HepG2 (cell line): Measurements from ENCODE around the gene SLC12A3. TPM values are rescaled to one million over a fixed set of nuclear protein-coding genes. Genes with fewer than 3 reads are reported as not detected.

Experiments used
- ATAC-seq: fragments of 200-7000 bp; cut with Tn5 transposase; 3 replicates; pipeline ENCODE4 v1.9.1; 2020; ENCODE audit warnings: mild to moderate bottlenecking, moderate library complexity
- BruUV-seq: library from RNA; stranded (reverse); fragments of 400-500 nt; replicated peaks from 2 replicates; lab custom pipeline; 2021; lab: Mats Ljungman, UMichigan
- CTCF ChIA-PET: fragments of 300-600 bp; formaldehyde crosslinking; extraction: SDS; loops from one replicate; lab custom pipeline; 2021; ENCODE audit warnings: low total read pairs, inconsistent platforms, low intra/inter-chr PET ratio; lab: Yijun Ruan, JAX
- POLR2A ChIA-PET: fragments of 350-600 bp; sonication (Branson Sonifier 250); formaldehyde crosslinking; loops from one replicate; lab custom pipeline; 2020; ENCODE audit warnings: antibody characterized with exemption, inconsistent platforms; lab: Yijun Ruan, JAX
- DNase-seq: peaks from one replicate; pipeline ENCODE4 v3.0.0-alpha.2; 2015; ENCODE audit warnings: low spot score
- FAIRE-seq: peaks from 3 replicates; lab custom pipeline; 2011; peaks lifted over from hg19 to GRCh38; lab: Jason Lieb, UNC
- H2AFZ ChIP-seq: one replicate; pipeline ENCODE4 v1.6.1; 2011; ENCODE audit warnings: low read length, inconsistent platforms
- H3K27ac ChIP-seq: fragments of 300-600 bp; 3 replicates; pipeline ENCODE4 v1.8.0; 2011; ENCODE audit warnings: mixed run types, mild to moderate bottlenecking, mixed read lengths, low read length, inconsistent platforms; ENCODE audit not compliant: insufficient read depth; ENCODE audit errors: extremely low read length
- H3K27me3 ChIP-seq, 2 experiments: fragments of 200-600 bp in 1 of 2; 2 replicates in 1 of 2; 3 replicates in 1 of 2; pipeline versions ENCODE4 v1.6.0 to v1.8.0; 2011; ENCODE audit warnings: low read length in 2 of 2, mild to moderate bottlenecking in 2 of 2, moderate library complexity in 2 of 2, inconsistent platforms in 1 of 2; ENCODE audit not compliant: insufficient read depth in 2 of 2, control insufficient read depth in 1 of 2
- H3K36me3 ChIP-seq, 2 experiments: fragments of 200-600 bp in 1 of 2; replicated peaks in 1 of 2; 2 replicates in 1 of 2; 3 replicates in 1 of 2; pipeline versions ENCODE4 v1.5.1 to v1.8.0; 2011; ENCODE audit warnings: low read length in 2 of 2, inconsistent platforms in 1 of 2; ENCODE audit not compliant: insufficient read depth in 2 of 2, control insufficient read depth in 1 of 2
- H3K4me1 ChIP-seq: 2 replicates; pipeline ENCODE4 v1.5.1; 2012; ENCODE audit warnings: low read length, inconsistent platforms; ENCODE audit not compliant: insufficient read depth
- H3K4me2 ChIP-seq: 2 replicates; pipeline ENCODE4 v1.6.0; 2011; ENCODE audit warnings: low read depth, low read length, inconsistent platforms
- H3K4me3 ChIP-seq, 3 experiments: fragments of 200-600 bp in 1 of 3; sonication (generic), shearing (Covaris generic) in 1 of 3; replicated peaks in 1 of 3; 2 replicates each; pipeline ENCODE4 v1.5.1; 2011 to 2016; ENCODE audit warnings: low read length in 3 of 3, inconsistent platforms in 2 of 3, low read depth in 2 of 3, mild to moderate bottlenecking in 2 of 3, control low read depth in 1 of 3, mixed read lengths in 1 of 3; ENCODE audit not compliant: insufficient read depth in 1 of 3
- H3K79me2 ChIP-seq: one replicate; pipeline ENCODE4 v1.6.1; 2011; ENCODE audit warnings: low read length, inconsistent platforms; ENCODE audit not compliant: insufficient read depth
- H3K9ac ChIP-seq: 2 replicates; pipeline ENCODE4 v1.6.0; 2011; ENCODE audit warnings: mild to moderate bottlenecking, low read depth, low read length, inconsistent platforms; ENCODE audit not compliant: insufficient read depth
- H3K9me3 ChIP-seq: 2 replicates; pipeline ENCODE4 v1.5.1; 2012; ENCODE audit warnings: mild to moderate bottlenecking, low read length
- H4K20me1 ChIP-seq: 2 replicates; pipeline ENCODE4 v1.6.0; 2011; ENCODE audit warnings: inconsistent platforms, mild to moderate bottlenecking, low read length, moderate library complexity; ENCODE audit not compliant: insufficient read depth
- CEBPB ChIP-seq: IDR thresholded peaks from 2 replicates; pipeline ENCODE4 v1.6.1; 2011; ENCODE audit warnings: low read depth, low read length, improper control_type of control experiment, borderline replicate concordance
- CREB1 ChIP-seq, 2 experiments: fragments of 450-650 bp in 1 of 2; IDR thresholded peaks; 2 replicates each; pipeline ENCODE4 v1.6.1; 2016 to 2017; ENCODE audit warnings: control low read depth in 1 of 2, mild to moderate bottlenecking in 1 of 2, missing compliant biosample characterization in 1 of 2, missing genetic modification characterization in 1 of 2
- HNF4G ChIP-seq, 2 experiments: sonication (generic) in 1 of 2; formaldehyde crosslinking in 1 of 2; IDR thresholded peaks; 2 replicates each; pipeline versions ENCODE4 v1.4.0 to v1.6.1; 2011 to 2020; ENCODE audit warnings: borderline replicate concordance in 2 of 2, low read depth in 2 of 2, mild to moderate bottlenecking in 2 of 2, low read length in 1 of 2, missing genetic modification reagents in 1 of 2, moderate library complexity in 1 of 2
- MNT ChIP-seq: fragments of 450-650 bp; IDR thresholded peaks from 2 replicates; pipeline ENCODE4 v1.6.1; 2016
- NCOR1 ChIP-seq: fragments of 200-600 bp; sonication (generic); IDR thresholded peaks from 2 replicates; pipeline ENCODE4 v1.7.0; 2017; ENCODE audit warnings: antibody characterized with exemption, low read length, borderline replicate concordance
- NFYC ChIP-seq: IDR thresholded peaks from 2 replicates; pipeline ENCODE4 v1.6.1; 2016; ENCODE audit warnings: missing genetic modification reagents, missing compliant biosample characterization
- RBAK ChIP-seq: sonication (generic); formaldehyde crosslinking; IDR thresholded peaks from 2 replicates; pipeline ENCODE4 v1.5.1; 2020; ENCODE audit warnings: mild to moderate bottlenecking, missing genetic modification reagents
- RBM22 ChIP-seq: fragments of 200-400 bp; formaldehyde crosslinking; optimal IDR thresholded peaks from 2 replicates; pipeline ENCODE3; 2017; ENCODE audit warnings: mild to moderate bottlenecking, low read length, moderate library complexity
- ZNF264 ChIP-seq: sonication (generic); formaldehyde crosslinking; IDR thresholded peaks from 2 replicates; pipeline ENCODE4 v1.4.0; 2020; ENCODE audit warnings: missing genetic modification reagents
- ZNF292 ChIP-seq: sonication (generic); formaldehyde crosslinking; IDR thresholded peaks from 2 replicates; pipeline ENCODE4 v1.8.1; 2022; ENCODE audit warnings: mild to moderate bottlenecking, low read depth, missing genetic modification reagents, borderline replicate concordance
- ZNF572 ChIP-seq: sonication (generic); formaldehyde crosslinking; IDR thresholded peaks from 2 replicates; pipeline ENCODE4 v1.5.1; 2020; ENCODE audit warnings: mild to moderate bottlenecking, missing genetic modification reagents
- ZNF644 ChIP-seq: IDR thresholded peaks from 2 replicates; pipeline ENCODE4 v1.6.1; 2016; ENCODE audit warnings: low read depth
- WGBS: methylation state at CpG from one replicate; pipeline ENCODE4 v1.1.6; 2017; ENCODE audit warnings: low lambda C conversion rate; 5-methylcytosine and 5-hydroxymethylcytosine counted together
- in situ Hi-C: cut with HindIII; loops from 2 replicates; pipeline ENCODE4 v1.10.0; 2017; ENCODE audit warnings: low pct_unique_long_range_greater_than_20kb; ENCODE audit not compliant: extremely low pct_ligation_motif_present
- intact Hi-C: fragments of 100-400 bp; cut with micrococcal nuclease; formaldehyde crosslinking; loops from one replicate; pipeline ENCODE4 v1.10.0; 2022; ENCODE audit not compliant: unreplicated experiment
- polyA plus RNA-seq, 8 experiments: library from polyadenylated mRNA; depleted of rRNA in 3 of 8; stranded (reverse) in 7 of 8; unstranded in 1 of 8; fragments of >200 nt; fragmentation: Illumina TruSeq in 4 of 8; extraction: Trizol in 4 of 8; gene quantifications; 2 replicates each; pipeline versions ENCODE4 v1.2.1 to v1.2.3, GENCODE V29; 2011 to 2016; ENCODE audit warnings: low read depth in 4 of 8, missing spikeins in 1 of 8, mixed read lengths in 1 of 8; ENCODE audit not compliant: insufficient read depth in 1 of 8
- total RNA-seq, 5 experiments: library from RNA; depleted of rRNA; stranded (reverse); fragments of >200 nt; fragmentation: Illumina TruSeq; extraction: Trizol; gene quantifications; 2 replicates each; pipeline ENCODE4 v1.2.3, GENCODE V29; 2016; ENCODE audit warnings: low read depth in 1 of 5
- TF ChIP-seq, protein P1 (sequence below), 2 experiments: sonication (generic) in 1 of 2; formaldehyde crosslinking in 1 of 2; IDR thresholded peaks; 2 replicates each; pipeline versions ENCODE4 v1.4.0 to v1.6.1; 2018 to 2020; ENCODE audit warnings: missing genetic modification reagents in 2 of 2, borderline replicate concordance in 1 of 2, low read depth in 1 of 2, mild to moderate bottlenecking in 1 of 2, missing biosample characterization in 1 of 2
- TF ChIP-seq, protein P2 (sequence below): sonication (generic); formaldehyde crosslinking; IDR thresholded peaks from 2 replicates; pipeline ENCODE4 v1.5.0; 2020; ENCODE audit warnings: missing genetic modification reagents, mild to moderate bottlenecking, borderline replicate concordance

SLC12A3 gene
- total and polyA plus RNA-seq, 2 of the 13 experiments (the other 11 are each of a cell fraction or from before 2014, with no cell fraction given), result 6.2 TPM; not detected in 1

DNA sequence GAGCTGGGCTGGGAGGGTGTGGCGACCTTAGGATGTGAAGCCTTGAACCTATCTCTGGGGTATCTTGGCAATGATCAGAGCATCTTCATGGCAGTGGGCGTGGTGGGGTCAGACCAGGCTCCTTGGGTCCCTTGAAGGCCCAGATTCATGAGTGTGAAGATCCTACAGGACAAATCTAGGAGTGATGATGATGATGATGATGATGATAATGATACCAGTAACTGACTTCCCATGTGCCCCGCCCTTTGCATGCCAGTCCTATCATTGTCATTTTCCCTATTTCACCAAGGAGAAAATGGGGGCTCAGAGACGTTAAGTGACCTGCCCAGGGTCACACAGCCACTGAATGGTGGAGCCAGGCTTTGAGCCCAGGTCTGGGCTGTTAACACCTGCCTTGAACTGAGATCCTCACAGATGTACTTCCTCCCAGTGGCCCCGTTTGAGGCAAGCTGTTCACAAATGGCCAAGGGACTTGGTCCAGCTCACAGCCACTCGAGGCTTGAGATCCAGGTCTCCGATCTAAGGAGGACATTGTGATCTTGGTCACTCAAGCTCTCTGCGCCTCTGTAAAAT is 13.4 kb downstream of the SLC12A3 start (continued):
- TF ChIP-seq, protein P1, sequence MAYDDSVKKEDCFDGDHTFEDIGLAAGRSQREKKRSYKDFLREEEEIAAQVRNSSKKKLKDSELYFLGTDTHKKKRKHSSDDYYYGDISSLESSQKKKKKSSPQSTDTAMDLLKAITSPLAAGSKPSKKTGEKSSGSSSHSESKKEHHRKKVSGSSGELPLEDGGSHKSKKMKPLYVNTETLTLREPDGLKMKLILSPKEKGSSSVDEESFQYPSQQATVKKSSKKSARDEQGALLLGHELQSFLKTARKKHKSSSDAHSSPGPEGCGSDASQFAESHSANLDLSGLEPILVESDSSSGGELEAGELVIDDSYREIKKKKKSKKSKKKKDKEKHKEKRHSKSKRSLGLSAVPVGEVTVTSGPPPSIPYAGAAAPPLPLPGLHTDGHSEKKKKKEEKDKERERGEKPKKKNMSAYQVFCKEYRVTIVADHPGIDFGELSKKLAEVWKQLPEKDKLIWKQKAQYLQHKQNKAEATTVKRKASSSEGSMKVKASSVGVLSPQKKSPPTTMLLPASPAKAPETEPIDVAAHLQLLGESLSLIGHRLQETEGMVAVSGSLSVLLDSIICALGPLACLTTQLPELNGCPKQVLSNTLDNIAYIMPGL (CRISPR knock-in tag; IDR thresholded peaks at IDR 0.05; ENCODE audit: borderline replicate concordance in 1 of 2, low read depth in 1 of 2), result no peak
- TF ChIP-seq NFYC (CRISPR knock-in tag), result no peak
- no peak for TF ChIP-seq NCOR1
- no peak for TF ChIP-seq ZNF572 (CRISPR knock-in tag)
- no peak for TF ChIP-seq HNF4G (IDR thresholded peaks at IDR 0.05; ENCODE audit: borderline replicate concordance, low read depth, low read length)
- TF ChIP-seq HNF4G (CRISPR knock-in tag; IDR thresholded peaks at IDR 0.05; ENCODE audit: borderline replicate concordance, low read depth), result no peak
- no peak for TF ChIP-seq CEBPB
- TF ChIP-seq CREB1 (IDR thresholded peaks at IDR 0.05), result 0 out of 2 replicates have a peak, but pooled peaks have one; percentile 2
- TF ChIP-seq CREB1 (CRISPR knock-in tag; IDR thresholded peaks at IDR 0.05), result no peak
- TF ChIP-seq ZNF264 (CRISPR knock-in tag), result no peak

- ChIA-PET POLR2A (interaction anchor here (1.9 kb wide), 1 partner anchor 53 kb away, joined by 5 read pairs; the partner anchor contains the start of gene HERPUD1), CTCF (no interaction called here)
- Histone ChIP-seq H3K4me3 (no peak overlapping the region), H3K36me3 (no peaks in the 10 kb centered on the region), H3K4me1 (no peaks in the 10 kb centered on the region), H3K27ac (no peak overlapping the region), H3K79me2 (no peaks in the 10 kb centered on the region), H3K9ac (no peak overlapping the region), H3K9me3 (no peaks in the 10 kb centered on the region), H3K27me3 (no peaks in the 10 kb centered on the region; a peak in 1 of 5 replicates), H2AFZ (no peak overlapping the region), H4K20me1 (no peaks in the 10 kb centered on the region), H3K4me2 (no peak overlapping the region)
- in situ Hi-C loops, result no loop called here
- BruUV-seq, result no TSS peak
- no peak for DNase-seq
- WGBS, result 49% methylated on average over 5 of the region's 9 CpGs
- no peak; the same call in 2 of the 3 replicates for ATAC-seq
- intact Hi-C loops, result no loop called here
- no peak for FAIRE-seq
- TF ChIP-seq, protein P2, sequence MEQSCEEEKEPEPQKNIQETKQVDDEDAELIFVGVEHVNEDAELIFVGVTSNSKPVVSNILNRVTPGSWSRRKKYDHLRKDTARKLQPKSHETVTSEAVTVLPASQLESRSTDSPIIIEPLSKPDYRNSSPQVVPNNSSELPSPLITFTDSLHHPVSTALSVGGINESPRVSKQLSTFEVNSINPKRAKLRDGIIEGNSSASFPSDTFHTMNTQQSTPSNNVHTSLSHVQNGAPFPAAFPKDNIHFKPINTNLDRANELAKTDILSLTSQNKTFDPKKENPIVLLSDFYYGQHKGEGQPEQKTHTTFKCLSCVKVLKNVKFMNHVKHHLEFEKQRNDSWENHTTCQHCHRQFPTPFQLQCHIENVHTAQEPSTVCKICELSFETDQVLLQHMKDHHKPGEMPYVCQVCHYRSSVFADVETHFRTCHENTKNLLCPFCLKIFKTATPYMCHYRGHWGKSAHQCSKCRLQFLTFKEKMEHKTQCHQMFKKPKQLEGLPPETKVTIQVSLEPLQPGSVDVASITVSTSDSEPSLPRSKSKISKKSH (CRISPR knock-in tag), result no peak
- TF ChIP-seq ZNF644 (no peak), RBM22 (no peak), MNT (no peak), RBAK (CRISPR knock-in tag) (no peak), ZNF292 (CRISPR knock-in tag) (no peak)
Observed at GRCh38 chr16:56879276-56879675, 14.3 kb downstream of the SLC12A3 start.
